Measurements from ENCODE around the gene NUP62.

GRCh38 chr19:49906879-49907564 lies 22.3 kb downstream of the NUP62 start:
- TF ChIP-seq POLR2A (IDR thresholded peaks at IDR 0.05; ENCODE audit: low read length), result no peak
- no peak for TF ChIP-seq GATA1 (IDR thresholded peaks at IDR 0.05; ENCODE audit: low read depth, low read length)
